GM12874 (cell line): Measurements from ENCODE around the gene TBCD.

Source experiments
- TF ChIP-seq, protein P1 (sequence below): IDR thresholded peaks from 2 replicates; pipeline ENCODE4 v1.5.1; 2011; ENCODE audit warnings: low read depth, mild to moderate bottlenecking, control low read depth, low read length, moderate library complexity; ENCODE audit not compliant: insufficient read depth

Gene TBCD

DNA sequence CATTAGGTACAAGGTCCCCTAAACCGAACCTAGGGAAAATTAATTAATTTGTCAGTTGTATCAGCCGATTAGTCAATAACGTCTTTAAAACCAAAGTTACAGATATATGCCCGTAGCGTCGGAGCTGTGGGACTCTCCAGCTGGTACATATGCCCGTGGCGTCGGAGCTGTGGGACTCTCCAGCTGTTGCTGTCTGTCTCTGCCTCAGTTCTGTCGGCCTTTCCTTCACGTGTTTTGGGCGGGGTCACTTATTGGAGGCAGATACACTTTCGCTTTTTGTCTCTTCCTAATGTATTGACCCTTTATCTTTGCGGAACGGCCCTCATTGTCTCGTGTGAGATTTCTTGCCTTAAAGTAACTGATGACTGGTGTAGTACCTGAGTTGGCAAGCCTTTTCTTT is 150.0 kb downstream of the TBCD start:
- TF ChIP-seq, protein P1, sequence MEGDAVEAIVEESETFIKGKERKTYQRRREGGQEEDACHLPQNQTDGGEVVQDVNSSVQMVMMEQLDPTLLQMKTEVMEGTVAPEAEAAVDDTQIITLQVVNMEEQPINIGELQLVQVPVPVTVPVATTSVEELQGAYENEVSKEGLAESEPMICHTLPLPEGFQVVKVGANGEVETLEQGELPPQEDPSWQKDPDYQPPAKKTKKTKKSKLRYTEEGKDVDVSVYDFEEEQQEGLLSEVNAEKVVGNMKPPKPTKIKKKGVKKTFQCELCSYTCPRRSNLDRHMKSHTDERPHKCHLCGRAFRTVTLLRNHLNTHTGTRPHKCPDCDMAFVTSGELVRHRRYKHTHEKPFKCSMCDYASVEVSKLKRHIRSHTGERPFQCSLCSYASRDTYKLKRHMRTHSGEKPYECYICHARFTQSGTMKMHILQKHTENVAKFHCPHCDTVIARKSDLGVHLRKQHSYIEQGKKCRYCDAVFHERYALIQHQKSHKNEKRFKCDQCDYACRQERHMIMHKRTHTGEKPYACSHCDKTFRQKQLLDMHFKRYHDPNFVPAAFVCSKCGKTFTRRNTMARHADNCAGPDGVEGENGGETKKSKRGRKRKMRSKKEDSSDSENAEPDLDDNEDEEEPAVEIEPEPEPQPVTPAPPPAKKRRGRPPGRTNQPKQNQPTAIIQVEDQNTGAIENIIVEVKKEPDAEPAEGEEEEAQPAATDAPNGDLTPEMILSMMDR: no peak

DNA sequence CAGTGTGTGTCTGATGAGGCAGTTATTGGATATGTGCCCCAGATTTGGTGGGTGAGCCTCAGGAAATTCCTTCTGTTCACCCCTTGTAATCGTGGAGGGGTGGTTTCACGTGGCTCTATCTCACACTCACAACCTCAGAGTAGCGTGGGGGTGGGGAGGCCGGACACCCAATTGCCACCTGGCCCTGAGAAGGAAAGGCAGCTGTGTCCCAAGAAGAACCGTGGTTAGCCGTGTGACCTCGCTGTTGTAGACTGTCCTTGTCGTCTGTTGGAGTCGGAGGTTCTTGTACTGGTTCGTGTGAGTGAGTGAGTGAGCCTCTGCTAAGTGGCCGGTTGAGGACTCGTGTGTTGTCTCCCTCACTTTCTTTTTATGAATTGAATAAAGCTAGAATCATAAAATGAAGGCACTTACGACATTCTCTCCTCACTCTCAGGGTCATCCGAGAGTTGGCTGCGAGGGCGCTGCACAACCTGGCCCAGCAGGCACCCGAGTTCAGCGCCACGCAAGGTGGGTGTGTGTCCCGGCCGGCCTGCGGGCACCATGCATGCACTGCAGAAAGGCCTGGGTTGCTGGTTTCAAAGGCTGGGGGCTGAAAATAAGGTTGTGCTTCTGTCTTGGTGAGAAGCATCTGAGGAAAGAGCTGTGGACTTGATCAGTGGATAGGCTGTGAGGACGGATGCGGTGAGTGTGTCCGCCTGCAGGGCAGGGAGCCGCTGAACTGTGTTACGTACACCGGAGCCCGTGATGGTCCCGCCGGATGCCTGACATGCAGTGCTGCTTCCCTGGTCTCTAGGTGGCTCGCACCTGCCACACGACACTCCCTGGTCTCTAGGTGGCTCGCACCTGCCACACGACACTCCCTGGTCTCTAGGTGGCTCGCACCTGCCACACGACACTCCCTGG is 151.4 kb downstream of the TBCD start:
- TF ChIP-seq, protein P1: no peak

DNA sequence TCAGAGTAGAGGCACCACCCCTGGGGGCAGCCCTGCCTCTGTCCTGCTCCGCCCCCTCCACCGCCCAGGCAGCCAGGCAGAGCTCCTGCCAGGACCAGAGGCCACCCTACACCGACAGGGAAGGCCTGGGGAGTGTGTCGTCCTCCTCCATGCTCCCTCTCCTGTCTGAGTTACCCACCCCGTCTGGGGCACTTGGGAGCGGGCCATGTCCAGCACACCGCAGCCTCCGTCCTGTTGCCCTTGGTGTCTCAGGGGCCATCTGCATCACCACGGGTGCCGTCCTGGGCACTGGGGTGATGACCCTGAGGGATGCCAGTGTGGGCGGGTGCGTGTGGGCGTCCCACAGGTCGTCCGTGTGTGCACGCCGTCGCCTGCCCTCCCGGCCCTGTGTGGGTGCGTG is 153.3 kb downstream of the TBCD start:
- TF ChIP-seq, protein P1: no peak

DNA sequence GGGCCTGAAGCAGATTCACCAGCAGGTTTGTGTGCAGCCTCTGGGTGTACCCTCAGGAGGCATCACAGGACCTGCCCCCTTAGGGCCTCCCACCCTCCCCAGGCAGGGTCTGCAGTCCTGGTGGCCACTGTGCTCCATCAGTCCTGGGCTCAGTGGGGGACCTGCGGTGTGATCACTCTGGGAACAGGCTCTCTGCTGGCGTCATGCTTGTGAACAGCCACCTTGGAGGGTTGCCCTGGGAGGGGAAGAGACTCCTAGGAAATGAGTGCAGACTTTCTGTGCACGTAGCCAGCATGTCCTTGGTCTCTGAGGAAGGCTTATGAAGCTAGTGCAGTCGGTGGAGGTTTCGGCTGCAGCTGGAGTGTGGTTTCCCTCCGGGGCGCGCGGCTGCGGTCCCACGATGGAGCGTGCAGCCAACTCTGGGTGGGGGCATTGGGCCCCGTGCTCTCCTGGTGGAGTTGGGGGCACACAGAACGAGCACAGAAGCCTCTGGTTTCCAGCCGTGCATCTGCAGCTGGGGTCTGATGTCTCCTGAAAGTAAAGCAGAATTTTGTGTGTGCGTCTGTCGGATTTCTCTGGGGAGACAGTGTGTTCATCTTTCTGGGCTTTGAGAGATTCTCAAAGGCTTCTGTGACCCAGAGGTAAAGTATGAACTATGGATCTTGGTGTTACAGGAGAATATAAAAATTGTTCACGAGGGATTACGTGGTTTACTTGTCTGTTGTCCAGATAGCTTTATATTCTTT is 156.1 kb downstream of the TBCD start:
- TF ChIP-seq, protein P1: no peak

DNA sequence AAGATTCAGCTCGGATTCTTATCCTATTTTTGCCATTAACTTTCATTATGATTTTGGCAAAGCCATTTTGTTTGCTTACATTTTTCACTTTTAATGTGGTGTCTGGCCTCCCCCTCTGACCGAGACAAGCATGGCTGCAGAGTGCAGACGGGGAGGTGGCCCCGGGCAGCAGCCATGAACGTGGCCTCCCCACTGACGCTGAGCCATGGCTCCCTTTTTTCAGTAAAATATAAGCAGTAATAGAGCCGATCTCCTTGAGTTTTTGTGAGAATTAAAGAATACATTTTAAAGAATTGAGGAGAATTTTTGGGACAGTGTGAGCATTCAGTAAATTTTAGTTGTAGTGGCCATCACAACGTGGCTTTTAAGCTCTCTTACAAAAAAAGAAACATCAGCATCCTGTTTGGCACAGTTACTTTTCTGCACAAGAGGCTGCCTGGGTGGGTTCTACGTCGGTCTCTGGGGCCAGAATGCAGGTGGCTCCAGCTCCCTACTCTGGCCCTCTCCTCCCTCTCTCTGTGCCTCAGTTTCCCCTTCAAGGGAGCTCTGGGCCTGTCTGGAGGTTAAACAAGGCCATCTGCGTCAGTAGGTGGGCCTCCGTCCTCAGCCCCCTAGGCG is 156.8 kb downstream of the TBCD start:
- TF ChIP-seq, protein P1: no peak

DNA sequence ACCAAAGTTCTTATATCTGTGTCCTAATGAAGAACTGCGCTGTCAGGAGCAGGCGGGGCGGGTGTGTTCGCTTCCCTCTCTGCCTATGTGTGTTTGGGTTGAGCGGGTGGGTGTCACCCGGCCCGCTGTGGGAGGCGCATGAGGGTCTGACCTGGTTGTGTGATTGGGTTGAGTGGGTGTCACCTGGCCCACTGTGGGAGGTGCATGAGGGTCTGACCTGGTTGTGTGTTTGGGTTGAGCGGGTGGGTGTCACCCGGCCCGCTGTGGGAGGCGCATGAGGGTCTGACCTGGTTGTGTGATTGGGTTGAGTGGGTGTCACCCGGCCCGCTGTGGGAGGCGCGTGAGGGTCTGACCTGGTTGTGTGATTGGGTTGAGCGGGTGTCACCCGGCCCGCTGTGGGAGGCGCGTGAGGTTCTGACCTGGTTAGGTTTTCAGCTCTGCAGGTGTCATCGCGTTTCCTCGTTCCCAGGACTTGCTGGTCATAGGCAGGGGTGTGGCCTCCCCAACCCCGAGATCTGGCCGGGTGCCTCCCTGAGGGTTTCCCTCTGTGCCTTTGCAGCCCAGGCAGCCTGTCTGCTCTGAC is 157.5 kb downstream of the TBCD start:
- TF ChIP-seq, protein P1: no peak

DNA sequence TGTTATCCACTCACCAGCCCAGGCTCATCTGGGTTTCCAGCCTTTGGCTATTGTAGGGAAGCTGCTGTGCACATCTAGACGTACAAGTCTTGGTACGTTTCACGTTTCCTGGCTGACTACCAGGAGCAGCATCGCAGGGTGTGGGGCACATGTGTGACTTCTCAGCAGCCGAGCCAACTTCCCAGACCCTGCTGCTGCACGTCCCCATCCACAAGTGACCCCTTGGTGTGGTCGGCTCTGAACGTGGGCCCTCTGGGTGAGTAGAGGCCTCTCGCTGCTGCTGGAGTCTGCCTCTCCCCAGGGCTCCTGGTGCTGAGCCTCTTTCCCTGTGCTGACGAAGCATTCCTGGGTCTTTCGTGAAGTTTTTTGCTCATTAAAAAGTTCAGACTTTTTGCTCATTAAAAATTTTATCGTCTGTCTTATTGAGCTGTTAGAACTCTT is 158.2 kb downstream of the TBCD start:
- TF ChIP-seq, protein P1: no peak
